B cell (primary cell): Measurements from ENCODE around the gene SLC37A1. TPM values are rescaled to one million over a fixed set of nuclear protein-coding genes. Genes with fewer than 3 reads are reported as not detected.

Source experiments
- ATAC-seq: fragments of 200-7000 bp; cut with Tn5 transposase; one replicate; pipeline ENCODE4 v1.10.0; 2021; ENCODE audit warnings: low read depth, mild to moderate bottlenecking, moderate number of reproducible peaks, moderate library complexity
- CTCF ChIA-PET: fragments of 350-600 bp; sonication (Branson Sonifier 250); formaldehyde crosslinking; loops from one replicate; lab custom pipeline; 2021; ENCODE audit warnings: antibody characterized with exemption, inconsistent platforms; lab: Charles Lee
- POLR2A ChIA-PET: fragments of 350-600 bp; sonication (Branson Sonifier 250); formaldehyde crosslinking; loops from one replicate; lab custom pipeline; 2021; ENCODE audit warnings: antibody characterized with exemption; lab: Charles Lee
- DNase-seq: peaks from one replicate; pipeline ENCODE4 v3.0.0; 2013
- H2AFZ ChIP-seq: 2 replicates; pipeline ENCODE4 v1.6.1; 2012; ENCODE audit warnings: mild to moderate bottlenecking, low read depth, low read length; ENCODE audit not compliant: insufficient read depth, poor library complexity, severe bottlenecking
- H3K27ac ChIP-seq, 2 donors: 1 replicate in 1 of 2; 2 replicates in 1 of 2; pipeline ENCODE4 v1.5.1; 2012 to 2013; ENCODE audit warnings: low read length in 2 of 2, mild to moderate bottlenecking in 2 of 2, moderate library complexity in 1 of 2
- H3K27me3 ChIP-seq, 4 experiments: fragments of 200-600 bp in 1 of 4; sonication (generic) in 1 of 4; replicated peaks in 1 of 4; 1 replicate in 2 of 4; 2 replicates in 2 of 4; pipeline versions ENCODE4 v1.6.1 to v1.7.0; 2013 to 2016; ENCODE audit warnings: low read length in 3 of 4, mild to moderate bottlenecking in 2 of 4, mixed read lengths in 1 of 4, moderate library complexity in 1 of 4; ENCODE audit not compliant: insufficient read depth in 4 of 4, control insufficient read depth in 3 of 4; ENCODE audit errors: control extremely low read depth in 1 of 4
- H3K36me3 ChIP-seq, 2 experiments: replicated peaks in 1 of 2; 1 replicate in 1 of 2; 2 replicates in 1 of 2; pipeline versions ENCODE4 v1.6.1 to v1.7.1; 2013; ENCODE audit warnings: low read length in 1 of 2; ENCODE audit not compliant: insufficient read depth in 2 of 2, control insufficient read depth in 1 of 2; ENCODE audit errors: control extremely low read depth in 1 of 2, extremely low read depth in 1 of 2
- H3K4me1 ChIP-seq, 2 donors: fragments of 200-600 bp in 1 of 2; sonication (generic) in 1 of 2; 1 replicate in 1 of 2; 2 replicates in 1 of 2; pipeline versions ENCODE4 v1.5.1 to v1.6.1; 2013 to 2017; ENCODE audit warnings: low read length in 2 of 2; ENCODE audit not compliant: control insufficient read depth in 2 of 2, insufficient read depth in 2 of 2
- H3K4me2 ChIP-seq: replicated peaks from 2 replicates; pipeline ENCODE3; 2012; ENCODE audit warnings: mild to moderate bottlenecking, low read depth, low read length; ENCODE audit not compliant: poor library complexity, severe bottlenecking
- H3K4me3 ChIP-seq, 5 experiments: fragments of 200-600 bp in 1 of 5; sonication (generic) in 1 of 5; 1 replicate in 3 of 5; 2 replicates in 2 of 5; pipeline versions ENCODE4 v1.5.1 to v1.7.0; 2011 to 2016; ENCODE audit warnings: low read length in 4 of 5, mild to moderate bottlenecking in 4 of 5, low read depth in 2 of 5, control low read depth in 1 of 5, moderate library complexity in 1 of 5; ENCODE audit not compliant: insufficient read depth in 1 of 5; ENCODE audit errors: control extremely low read depth in 1 of 5, extremely low read depth in 1 of 5
- H3K79me2 ChIP-seq: fragments of 200-600 bp; sonication (generic); one replicate; pipeline ENCODE4 v1.6.0; 2016; ENCODE audit warnings: low read length; ENCODE audit not compliant: control insufficient read depth, insufficient read depth
- H3K9ac ChIP-seq: fragments of 200-600 bp; sonication (generic); 2 replicates; pipeline ENCODE4 v1.6.1; 2017; ENCODE audit warnings: mild to moderate bottlenecking, low read length, moderate library complexity
- H3K9me3 ChIP-seq, 3 donors: one replicate each; pipeline versions ENCODE4 v1.6.1 to v1.7.1; 2013; ENCODE audit warnings: low read length in 2 of 3; ENCODE audit not compliant: control insufficient read depth in 2 of 3, insufficient read depth in 1 of 3; ENCODE audit errors: control extremely low read depth in 1 of 3
- H4K20me1 ChIP-seq: 2 replicates; pipeline ENCODE4 v1.6.0; 2012; ENCODE audit warnings: mild to moderate bottlenecking, low read length; ENCODE audit not compliant: insufficient read depth, control insufficient read depth, poor library complexity, severe bottlenecking
- H3K27ac Mint-ChIP-seq: one replicate; pipeline ENCODE4 v1.8.0; 2021; ENCODE audit warnings: mixed read lengths
- H3K27me3 Mint-ChIP-seq: one replicate; pipeline ENCODE4 v1.8.0; 2021; ENCODE audit warnings: mixed read lengths
- H3K4me1 Mint-ChIP-seq: one replicate; pipeline ENCODE4 v1.8.0; 2021; ENCODE audit warnings: mixed read lengths
- H3K4me3 Mint-ChIP-seq: one replicate; pipeline ENCODE4 v1.8.0; 2021; ENCODE audit warnings: mixed read lengths
- H3K9me3 Mint-ChIP-seq: one replicate; pipeline ENCODE4 v1.8.0; 2022; ENCODE audit warnings: mixed read lengths; ENCODE audit not compliant: insufficient read depth
- EZH2 ChIP-seq: IDR thresholded peaks from 2 replicates; pipeline ENCODE4 v1.6.1; 2012; ENCODE audit warnings: borderline replicate concordance, low read depth, mild to moderate bottlenecking, moderate library complexity, low read length; ENCODE audit not compliant: insufficient read depth, poor library complexity, severe bottlenecking
- WGBS: methylation state at CpG from one replicate; pipeline ENCODE4 v1.1.5; 2013; ENCODE audit warnings: missing lambda C conversion rate; ENCODE audit not compliant: insufficient coverage; 5-methylcytosine and 5-hydroxymethylcytosine counted together
- intact Hi-C: fragments of 100-400 bp; cut with micrococcal nuclease; formaldehyde crosslinking; loops from one replicate; pipeline ENCODE4 v1.10.0; 2022
- polyA plus RNA-seq: library from polyadenylated mRNA; depleted of rRNA; stranded (reverse); fragments of >200 nt; gene quantifications from 2 replicates; pipeline ENCODE4 v1.2.3, GENCODE V29; 2012
- total RNA-seq, 2 donors: library from RNA; stranded (reverse); fragments of 120-200 nt in 1 of 2; gene quantifications; 1 replicate in 1 of 2; 2 replicates in 1 of 2; pipeline versions ENCODE4 v1.2.3 to v1.2.4, GENCODE V29; 2013 to 2022
- TF ChIP-seq, protein P1 (sequence below): fragments of 200-600 bp; IDR thresholded peaks from one replicate; pipeline ENCODE4 v1.8.0; 2022; ENCODE audit warnings: antibody characterized with exemption, mild to moderate bottlenecking

The SLC37A1 gene
- total and polyA plus RNA-seq, 2 donors (not counting 1 experiment from before 2014, with no cell fraction given), result 38.1 to 60.2 TPM

- peaks cover 5% of the 10 kb centered on the region for H3K4me1 Mint-ChIP-seq
- CTCF ChIA-PET, result no interaction called here
- ATAC-seq (no peak), DNase-seq (no peak)
- H4K20me1 ChIP-seq, result peaks cover 24% of the 10 kb centered on the region
- H3K4me1 ChIP-seq, result peaks cover 0 to 10% of the 10 kb centered on the region in 2 donors
- H3K4me2 ChIP-seq, result no peak overlapping the region
- H3K4me3 Mint-ChIP-seq, result no peak overlapping the region
- H3K9me3 ChIP-seq, result no peaks in the 10 kb centered on the region
- H3K27ac ChIP-seq, result no peak overlapping the region
- no peaks in the 10 kb centered on the region for H3K9me3 Mint-ChIP-seq
- TF ChIP-seq, protein P1, sequence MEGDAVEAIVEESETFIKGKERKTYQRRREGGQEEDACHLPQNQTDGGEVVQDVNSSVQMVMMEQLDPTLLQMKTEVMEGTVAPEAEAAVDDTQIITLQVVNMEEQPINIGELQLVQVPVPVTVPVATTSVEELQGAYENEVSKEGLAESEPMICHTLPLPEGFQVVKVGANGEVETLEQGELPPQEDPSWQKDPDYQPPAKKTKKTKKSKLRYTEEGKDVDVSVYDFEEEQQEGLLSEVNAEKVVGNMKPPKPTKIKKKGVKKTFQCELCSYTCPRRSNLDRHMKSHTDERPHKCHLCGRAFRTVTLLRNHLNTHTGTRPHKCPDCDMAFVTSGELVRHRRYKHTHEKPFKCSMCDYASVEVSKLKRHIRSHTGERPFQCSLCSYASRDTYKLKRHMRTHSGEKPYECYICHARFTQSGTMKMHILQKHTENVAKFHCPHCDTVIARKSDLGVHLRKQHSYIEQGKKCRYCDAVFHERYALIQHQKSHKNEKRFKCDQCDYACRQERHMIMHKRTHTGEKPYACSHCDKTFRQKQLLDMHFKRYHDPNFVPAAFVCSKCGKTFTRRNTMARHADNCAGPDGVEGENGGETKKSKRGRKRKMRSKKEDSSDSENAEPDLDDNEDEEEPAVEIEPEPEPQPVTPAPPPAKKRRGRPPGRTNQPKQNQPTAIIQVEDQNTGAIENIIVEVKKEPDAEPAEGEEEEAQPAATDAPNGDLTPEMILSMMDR, result no peak
- TF ChIP-seq EZH2, result no peak
- no peak overlapping the region for H3K9ac ChIP-seq
- no peak overlapping the region for H3K27ac Mint-ChIP-seq
- intact Hi-C loops, result no loop called here
- no peaks in the 10 kb centered on the region for H3K79me2 ChIP-seq
- H3K4me3 ChIP-seq, result no peak overlapping the region
- H3K27me3 Mint-ChIP-seq, result no peaks in the 10 kb centered on the region
- POLR2A ChIA-PET, result no interaction called here
- no peaks in the 10 kb centered on the region for H3K27me3 ChIP-seq
- peaks cover 7 to 72% of the 10 kb centered on the region in 2 experiments for H3K36me3 ChIP-seq
- no peak overlapping the region for H2AFZ ChIP-seq
- WGBS, result 96% methylated on average over 21 of the region's 22 CpGs
Measured at GRCh38 chr21:42547906-42548365, 34.3 kb downstream of the SLC37A1 start.

DNA sequence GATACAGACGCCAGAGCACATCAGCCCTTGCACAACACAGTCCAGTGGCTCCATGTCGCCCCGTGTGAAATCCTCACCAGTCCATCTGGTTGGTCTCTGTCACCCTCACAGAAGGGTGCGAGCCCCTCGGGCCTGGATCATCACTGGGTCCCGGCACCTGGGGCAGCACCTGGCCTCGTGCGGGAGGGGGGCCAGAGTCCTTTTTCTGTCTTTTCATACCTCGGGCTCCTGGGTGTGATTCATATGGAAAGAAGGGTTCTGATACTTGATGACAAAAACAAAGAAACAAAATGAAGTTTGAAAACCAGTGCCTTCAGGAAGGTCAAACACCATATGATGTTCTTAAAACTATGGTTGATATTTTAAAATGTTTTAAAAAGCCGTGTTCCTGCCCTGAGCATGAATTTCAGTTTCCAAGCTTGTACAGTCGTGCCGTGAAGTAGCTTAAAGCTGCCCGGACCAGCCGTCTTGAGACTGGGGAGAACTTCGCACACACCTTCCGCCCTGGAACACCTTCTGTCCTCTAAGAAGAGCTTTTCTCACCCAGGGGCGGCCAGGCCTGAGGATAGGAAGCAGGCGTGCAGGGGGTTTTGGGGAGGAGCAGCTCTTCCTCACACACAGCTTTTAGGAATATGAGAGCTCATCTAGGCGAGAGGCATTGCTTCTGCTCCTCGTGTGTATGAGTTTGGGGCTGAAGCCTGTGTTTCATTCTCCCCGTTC lies 35.2 kb downstream of the SLC37A1 start:
- Histone ChIP-seq H2AFZ (no peak overlapping the region), H3K79me2 (no peaks in the 10 kb centered on the region), H3K4me1 (peaks cover 0 to 10% of the 10 kb centered on the region in 2 donors), H3K9me3 (no peaks in the 10 kb centered on the region), H3K4me3 (no peak overlapping the region), H3K36me3 (peaks cover 3 to 65% of the 10 kb centered on the region in 2 experiments), H3K27me3 (no peaks in the 10 kb centered on the region), H3K4me2 (no peak overlapping the region), H4K20me1 (peaks cover 20% of the 10 kb centered on the region), H3K27ac (no peak overlapping the region), H3K9ac (no peak overlapping the region)
- intact Hi-C loops, result no loop called here
- TF ChIP-seq, protein P1, result no peak
- TF ChIP-seq EZH2, result no peak
- Mint-ChIP-seq H3K9me3 (no peaks in the 10 kb centered on the region), H3K27ac (no peak overlapping the region), H3K4me1 (peaks cover 5% of the 10 kb centered on the region), H3K27me3 (no peaks in the 10 kb centered on the region), H3K4me3 (no peak overlapping the region)
- ATAC-seq (no peak), DNase-seq (no peak)
- ChIA-PET POLR2A (no interaction called here), CTCF (no interaction called here)
- 71% methylated on average over 16 of the region's 21 CpGs for WGBS
